Activated T-helper 1 cell treated with anti-CD3 and anti-CD28 coated beads, Interleukin-12 subunit alpha, Interleukin-12 subunit beta, Interleukin-2, Interleukin-4 antibody, amounts not matched to agents 30 ng/mL and 10 ng/mL and 1 ng/mL, durations not matched to agents 14 hours and 24 hours and 36 hours (primary cell): ENCODE results near the gene DCLK1. TPM values are rescaled to one million over a fixed set of nuclear protein-coding genes. Genes with fewer than 3 reads are reported as not detected.

ENCODE experiments used
- DNase-seq: peaks from one replicate; pipeline ENCODE4 v3.0.0; 2021; ENCODE audit warnings: low spot score
- H3K27ac Mint-ChIP-seq: one replicate; pipeline ENCODE4 v1.8.0; 2021; ENCODE audit warnings: mild to moderate bottlenecking, mixed read lengths
- H3K27me3 Mint-ChIP-seq: one replicate; pipeline ENCODE4 v1.8.0; 2022; ENCODE audit warnings: mild to moderate bottlenecking, moderate library complexity, mixed read lengths; ENCODE audit not compliant: insufficient read depth
- H3K36me3 Mint-ChIP-seq: one replicate; pipeline ENCODE4 v1.8.0; 2021; ENCODE audit warnings: low read depth, mixed read lengths
- H3K4me1 Mint-ChIP-seq: one replicate; pipeline ENCODE4 v1.8.0; 2021; ENCODE audit warnings: low read depth, mixed read lengths
- H3K4me3 Mint-ChIP-seq: one replicate; pipeline ENCODE4 v1.8.0; 2021; ENCODE audit warnings: mild to moderate bottlenecking, moderate library complexity, mixed read lengths
- H3K9me3 Mint-ChIP-seq: one replicate; pipeline ENCODE4 v1.8.0; 2021; ENCODE audit warnings: mixed read lengths
- intact Hi-C: fragments of 100-400 bp; cut with micrococcal nuclease; formaldehyde crosslinking; loops from one replicate; pipeline ENCODE4 v1.15.1; 2024
- total RNA-seq: library from RNA; stranded (reverse); gene quantifications from 2 replicates; pipeline ENCODE4 v1.2.3, GENCODE V29; 2022

Gene DCLK1
- total RNA-seq, result not detected in 2 replicates

DNA sequence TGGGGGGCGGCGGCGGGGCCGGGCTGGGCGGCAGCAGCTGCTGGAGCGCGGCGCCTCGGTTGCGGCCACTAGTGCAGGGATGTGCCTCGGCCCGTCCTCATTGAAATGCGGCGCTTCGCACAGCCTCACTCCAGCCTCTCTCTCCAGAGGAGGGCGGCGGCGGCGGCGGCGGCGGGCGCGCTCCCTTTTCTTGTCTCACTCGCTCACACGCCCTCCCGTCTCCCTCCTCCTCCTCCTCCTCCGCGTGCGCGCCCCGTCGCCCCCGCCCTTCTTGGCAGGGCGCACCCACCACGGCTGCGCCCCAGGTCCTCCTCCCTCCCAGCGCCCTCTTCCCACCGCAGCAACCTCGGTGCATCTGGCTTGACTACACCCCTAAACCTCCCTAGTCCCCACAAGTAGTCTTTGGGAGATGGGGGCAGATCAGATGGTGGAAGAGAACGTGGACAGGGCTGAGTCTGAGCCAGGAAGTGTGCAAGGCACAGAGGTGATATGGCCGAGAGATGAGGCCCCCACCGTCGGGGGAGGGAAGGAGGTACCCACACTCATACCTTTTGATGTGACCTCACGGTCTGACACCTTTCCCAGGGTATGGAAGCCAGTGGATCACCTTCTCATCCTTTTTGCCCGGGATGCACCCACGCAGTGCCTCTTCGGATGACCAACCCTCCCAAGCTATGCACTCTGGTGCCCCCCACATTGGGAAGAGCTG is at the start of gene DCLK1:
Gene DCLK1, minus strand, starts transcription at position 161 of the 709 bp plus-strand sequence.
- no peak within 1 kb of the TSS for H3K4me3 Mint-ChIP-seq
- peaks cover 29% of the 10 kb centered on the region for H3K27me3 Mint-ChIP-seq
- no peaks in the 10 kb centered on the region for H3K4me1 Mint-ChIP-seq
- DNase-seq, result no peak
- no peaks in the 10 kb centered on the region for H3K36me3 Mint-ChIP-seq
- intact Hi-C loops, result no loop called here
- no peaks in the 10 kb centered on the region for H3K9me3 Mint-ChIP-seq
- no peak within 1 kb of the TSS for H3K27ac Mint-ChIP-seq

DNA sequence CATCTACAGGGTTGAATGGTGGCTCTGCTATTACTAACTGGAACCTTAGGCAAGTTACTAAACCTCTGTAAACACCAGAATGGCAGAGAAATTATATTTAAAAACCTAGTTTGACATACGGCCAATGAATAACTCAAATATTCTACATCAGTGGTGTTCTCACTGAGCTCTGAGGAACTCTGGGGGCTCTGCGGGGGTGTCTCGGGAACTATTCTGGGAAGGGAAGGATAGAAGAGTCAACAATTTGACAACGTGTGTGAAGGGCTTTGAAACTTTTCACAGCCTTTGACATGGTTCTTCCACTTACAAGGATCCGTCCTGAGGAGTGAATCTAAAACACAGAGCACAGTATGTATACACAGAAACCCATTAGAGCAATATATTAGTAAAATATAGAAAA is 44.4 kb upstream of the DCLK1 start:
- H3K4me1 Mint-ChIP-seq, result no peaks in the 10 kb centered on the region
- no peaks in the 10 kb centered on the region for H3K36me3 Mint-ChIP-seq
- DNase-seq, result no peak
- no peak overlapping the region for H3K27ac Mint-ChIP-seq
- H3K4me3 Mint-ChIP-seq, result no peak overlapping the region
- H3K27me3 Mint-ChIP-seq, result no peaks in the 10 kb centered on the region
- H3K9me3 Mint-ChIP-seq, result no peaks in the 10 kb centered on the region
- intact Hi-C loops, result no loop called here

GRCh38 chr13:36174923-36175322 is 43.7 kb upstream of the DCLK1 start:
- Mint-ChIP-seq H3K27ac (no peak overlapping the region), H3K27me3 (no peaks in the 10 kb centered on the region), H3K4me3 (no peak overlapping the region), H3K36me3 (no peaks in the 10 kb centered on the region), H3K4me1 (no peaks in the 10 kb centered on the region), H3K9me3 (no peaks in the 10 kb centered on the region)
- intact Hi-C loops, result no loop called here
- no peak for DNase-seq

DNA sequence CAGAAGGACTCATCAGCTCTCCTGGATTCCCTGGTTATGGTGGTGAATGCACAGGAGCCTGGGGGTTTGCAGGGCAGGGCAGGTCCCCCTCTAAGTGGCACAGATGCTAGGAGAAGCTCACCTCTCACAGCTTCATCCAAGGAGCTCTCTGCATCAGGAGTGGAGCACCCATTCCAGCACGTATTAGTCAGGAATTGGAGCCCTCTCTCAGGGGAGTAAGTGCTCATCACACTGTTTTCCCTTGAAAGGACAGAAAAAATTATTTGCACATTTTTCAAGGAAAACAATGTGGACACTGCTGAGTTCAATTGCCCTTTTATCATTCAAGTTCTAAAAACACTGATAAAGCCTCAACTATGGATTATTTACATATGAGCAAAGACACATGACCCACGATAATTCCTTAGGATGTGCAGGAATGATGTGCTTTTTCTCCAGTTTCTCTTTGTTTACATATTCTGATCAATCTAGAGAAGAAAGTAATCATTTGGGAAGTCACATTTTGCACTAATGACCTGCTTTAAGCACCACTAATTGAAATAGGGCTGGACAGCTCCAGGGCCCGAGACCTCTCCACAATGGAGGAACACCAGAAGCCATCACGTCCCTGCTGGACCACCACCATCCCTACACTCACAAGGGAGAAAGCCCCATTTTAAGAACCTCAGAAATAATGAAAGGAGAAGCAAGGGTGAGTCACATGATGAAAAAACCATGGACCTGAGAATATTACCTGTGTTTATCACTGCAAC is 42.6 kb upstream of the DCLK1 start:
- Mint-ChIP-seq H3K27ac (no peak overlapping the region), H3K4me3 (no peak overlapping the region)

DNA sequence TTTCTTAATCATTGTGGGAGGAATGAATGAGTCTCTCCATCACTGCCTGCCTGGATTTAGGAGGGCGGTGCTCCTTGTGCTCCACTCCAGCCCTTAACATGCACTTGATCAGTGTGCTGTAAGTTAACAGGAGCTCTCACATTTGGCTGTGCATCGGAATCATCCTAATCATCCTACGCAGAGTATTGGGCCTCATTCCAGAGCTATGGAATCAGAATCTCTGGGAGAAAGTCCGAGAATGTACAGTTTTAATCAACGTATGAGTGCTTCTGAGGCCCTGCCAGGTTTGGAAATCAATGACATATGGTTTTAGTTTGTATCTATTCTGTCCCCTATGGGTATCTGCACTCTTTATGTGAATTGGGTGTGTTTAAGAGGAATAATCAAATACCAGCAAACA is 34.9 kb upstream of the DCLK1 start:
- intact Hi-C loops, result no loop called here
- H3K36me3 Mint-ChIP-seq, result no peaks in the 10 kb centered on the region
- H3K27ac Mint-ChIP-seq, result no peak overlapping the region
- no peaks in the 10 kb centered on the region for H3K27me3 Mint-ChIP-seq
- DNase-seq, result no peak
- H3K9me3 Mint-ChIP-seq, result no peaks in the 10 kb centered on the region
- H3K4me3 Mint-ChIP-seq, result no peak overlapping the region
- H3K4me1 Mint-ChIP-seq, result no peaks in the 10 kb centered on the region

More for the DNA sequence above, 42.6 kb upstream of the DCLK1 start:
- Mint-ChIP-seq H3K36me3 (no peaks in the 10 kb centered on the region), H3K27me3 (no peaks in the 10 kb centered on the region), H3K4me1 (no peaks in the 10 kb centered on the region), H3K9me3 (no peaks in the 10 kb centered on the region)
- DNase-seq, result no peak
- intact Hi-C loops, result no loop called here

DNA sequence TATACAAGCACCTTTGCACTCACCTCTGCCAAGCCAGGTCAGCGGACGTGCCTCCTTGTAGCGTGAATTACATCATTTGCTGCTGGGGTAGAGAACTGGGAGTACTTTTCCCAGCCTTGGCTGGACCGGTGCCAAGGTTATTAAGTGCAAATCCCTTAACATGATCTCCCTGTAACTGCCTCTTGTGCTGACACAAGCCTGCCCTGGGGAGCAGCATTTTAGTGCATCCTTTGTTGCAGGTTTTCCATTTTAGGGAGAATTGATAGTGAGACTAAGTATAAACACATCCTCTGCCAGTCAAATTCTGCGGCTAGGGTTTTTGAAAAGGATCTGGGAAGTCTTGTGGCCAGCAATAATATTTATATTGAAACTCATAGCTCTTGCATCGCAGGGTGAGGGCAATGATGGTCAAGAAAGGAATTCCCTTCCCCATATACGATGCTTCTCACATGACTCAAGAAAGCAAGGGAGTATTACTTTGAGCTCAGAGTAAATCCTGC is 32.7 kb upstream of the DCLK1 start:
- no peaks in the 10 kb centered on the region for H3K36me3 Mint-ChIP-seq

GRCh38 chr13:36163286-36163685 is 32.1 kb upstream of the DCLK1 start:
- intact Hi-C loops, result no loop called here
- no peaks in the 10 kb centered on the region for H3K36me3 Mint-ChIP-seq
- no peaks in the 10 kb centered on the region for H3K4me1 Mint-ChIP-seq
- H3K9me3 Mint-ChIP-seq, result no peaks in the 10 kb centered on the region
- no peak for DNase-seq
- H3K27me3 Mint-ChIP-seq, result no peaks in the 10 kb centered on the region
- no peak overlapping the region for H3K4me3 Mint-ChIP-seq
- H3K27ac Mint-ChIP-seq, result no peak overlapping the region

More for the DNA sequence above, 32.7 kb upstream of the DCLK1 start:
- H3K27me3 Mint-ChIP-seq, result no peaks in the 10 kb centered on the region
- intact Hi-C loops, result no loop called here
- no peak for DNase-seq
- H3K9me3 Mint-ChIP-seq, result no peaks in the 10 kb centered on the region
- no peak overlapping the region for H3K4me3 Mint-ChIP-seq
- no peaks in the 10 kb centered on the region for H3K4me1 Mint-ChIP-seq
- no peak overlapping the region for H3K27ac Mint-ChIP-seq

- H3K27me3 Mint-ChIP-seq, result peaks cover 3% of the 10 kb centered on the region
- DNase-seq, result no peak
- H3K4me1 Mint-ChIP-seq, result no peaks in the 10 kb centered on the region
- H3K36me3 Mint-ChIP-seq, result no peaks in the 10 kb centered on the region
- no peak overlapping the region for H3K4me3 Mint-ChIP-seq
- no peak overlapping the region for H3K27ac Mint-ChIP-seq
- no peaks in the 10 kb centered on the region for H3K9me3 Mint-ChIP-seq
- intact Hi-C loops, result no loop called here
Observed at GRCh38 chr13:36160297-36160696, 29.1 kb upstream of the DCLK1 start.

GRCh38 chr13:36158611-36159010 is 27.4 kb upstream of the DCLK1 start:
- H3K27ac Mint-ChIP-seq, result no peak overlapping the region
- DNase-seq, result no peak
- intact Hi-C loops, result no loop called here
- no peaks in the 10 kb centered on the region for H3K9me3 Mint-ChIP-seq
- peaks cover 3% of the 10 kb centered on the region for H3K27me3 Mint-ChIP-seq
- H3K4me1 Mint-ChIP-seq, result no peaks in the 10 kb centered on the region
- no peaks in the 10 kb centered on the region for H3K36me3 Mint-ChIP-seq
- no peak overlapping the region for H3K4me3 Mint-ChIP-seq

DNA sequence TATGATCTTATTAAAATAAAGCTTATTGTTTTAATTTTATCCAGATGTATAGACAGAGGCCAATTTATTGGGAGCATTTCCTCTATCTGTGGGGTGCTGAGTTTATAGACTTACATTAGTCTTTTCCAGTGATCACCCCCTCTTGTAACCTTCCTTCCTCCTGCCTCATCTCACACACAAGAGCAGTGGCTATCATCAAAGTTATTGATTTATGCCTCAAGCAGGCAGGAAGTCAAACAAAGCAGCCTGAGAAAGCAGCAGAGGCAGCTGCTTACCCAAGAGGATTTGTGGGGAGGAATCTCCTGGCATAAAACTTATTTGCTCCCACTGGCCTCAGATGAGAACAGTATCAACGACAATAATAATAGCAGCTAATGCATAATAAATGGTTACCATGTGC is 26.3 kb upstream of the DCLK1 start:
- intact Hi-C loops, result no loop called here
- no peaks in the 10 kb centered on the region for H3K9me3 Mint-ChIP-seq
- peaks cover 3% of the 10 kb centered on the region for H3K27me3 Mint-ChIP-seq

GRCh38 chr13:36154567-36155291 is 23.5 kb upstream of the DCLK1 start:
- no peak overlapping the region for H3K4me3 Mint-ChIP-seq
- H3K9me3 Mint-ChIP-seq, result no peaks in the 10 kb centered on the region
- no peak for DNase-seq
- no peaks in the 10 kb centered on the region for H3K36me3 Mint-ChIP-seq
- intact Hi-C loops, result loop anchor here (5.0 kb wide), 1 partner anchor 898 kb away; no protein-coding TSS in a partner anchor
- H3K27me3 Mint-ChIP-seq, result peaks cover 3% of the 10 kb centered on the region
- H3K4me1 Mint-ChIP-seq, result no peaks in the 10 kb centered on the region
- no peak overlapping the region for H3K27ac Mint-ChIP-seq

More for the DNA sequence above, 26.3 kb upstream of the DCLK1 start:
- Mint-ChIP-seq H3K36me3 (no peaks in the 10 kb centered on the region), H3K4me3 (no peak overlapping the region), H3K4me1 (no peaks in the 10 kb centered on the region), H3K27ac (no peak overlapping the region)
- DNase-seq, result no peak

DNA sequence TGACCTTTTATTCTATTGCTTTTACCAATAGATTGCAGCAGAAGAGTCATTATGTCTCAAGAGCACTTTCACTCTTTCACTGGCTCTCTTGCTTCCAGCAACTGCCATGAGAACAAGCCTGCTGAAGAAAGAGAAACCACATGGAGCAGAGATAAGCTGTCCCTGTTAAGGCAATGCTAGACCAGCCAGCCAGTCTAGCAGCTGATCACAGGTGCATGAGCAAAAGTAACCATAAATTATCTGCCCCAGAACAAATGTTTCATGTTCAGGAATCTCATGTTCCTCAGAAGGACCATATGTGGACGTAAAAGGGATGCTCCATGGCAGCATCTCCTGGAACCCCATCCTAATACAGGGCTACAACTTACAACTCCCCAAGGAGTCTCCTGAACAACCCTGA is 20.4 kb upstream of the DCLK1 start:
- H3K9me3 Mint-ChIP-seq, result no peaks in the 10 kb centered on the region
- H3K4me3 Mint-ChIP-seq, result no peak overlapping the region
- H3K27ac Mint-ChIP-seq, result no peak overlapping the region
- no peaks in the 10 kb centered on the region for H3K4me1 Mint-ChIP-seq
- no peaks in the 10 kb centered on the region for H3K27me3 Mint-ChIP-seq
- no peak for DNase-seq
- no peaks in the 10 kb centered on the region for H3K36me3 Mint-ChIP-seq
- intact Hi-C loops, result loop anchor here (5.0 kb wide), 1 partner anchor 901 kb away; no protein-coding TSS in a partner anchor

DNA sequence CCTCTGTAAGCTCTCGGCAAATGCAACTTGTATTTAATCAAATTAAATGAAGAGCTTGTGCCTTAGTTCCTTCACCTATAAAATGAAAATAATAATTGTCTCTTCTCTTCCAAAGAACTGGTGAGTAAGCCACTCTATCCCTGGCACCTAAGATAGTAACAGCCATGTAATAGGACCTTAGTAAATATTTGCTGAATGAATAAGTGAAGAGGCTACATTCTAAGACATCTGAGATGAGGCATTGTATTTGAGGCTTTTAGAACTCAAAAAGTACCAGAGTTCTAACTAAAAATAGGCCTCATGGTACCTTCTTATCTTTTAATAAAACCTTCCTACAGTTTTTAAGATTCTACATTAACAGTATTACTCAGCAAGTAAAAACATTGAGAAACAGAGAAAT is 17.3 kb upstream of the DCLK1 start:
- H3K4me1 Mint-ChIP-seq, result no peaks in the 10 kb centered on the region
- H3K36me3 Mint-ChIP-seq, result no peaks in the 10 kb centered on the region
- no peak overlapping the region for H3K4me3 Mint-ChIP-seq
- intact Hi-C loops, result no loop called here
- no peak overlapping the region for H3K27ac Mint-ChIP-seq
- no peaks in the 10 kb centered on the region for H3K9me3 Mint-ChIP-seq
- H3K27me3 Mint-ChIP-seq, result no peaks in the 10 kb centered on the region
- DNase-seq, result no peak
